GM19193 (cell line): ENCODE measurements around the gene USP5.

ENCODE experiments used
- POLR2A ChIP-seq: IDR thresholded peaks from 4 replicates; pipeline ENCODE4 v1.6.1; 2011; ENCODE audit not compliant: insufficient read depth, insufficient read length; ENCODE audit errors: extremely low read depth

USP5 gene

DNA sequence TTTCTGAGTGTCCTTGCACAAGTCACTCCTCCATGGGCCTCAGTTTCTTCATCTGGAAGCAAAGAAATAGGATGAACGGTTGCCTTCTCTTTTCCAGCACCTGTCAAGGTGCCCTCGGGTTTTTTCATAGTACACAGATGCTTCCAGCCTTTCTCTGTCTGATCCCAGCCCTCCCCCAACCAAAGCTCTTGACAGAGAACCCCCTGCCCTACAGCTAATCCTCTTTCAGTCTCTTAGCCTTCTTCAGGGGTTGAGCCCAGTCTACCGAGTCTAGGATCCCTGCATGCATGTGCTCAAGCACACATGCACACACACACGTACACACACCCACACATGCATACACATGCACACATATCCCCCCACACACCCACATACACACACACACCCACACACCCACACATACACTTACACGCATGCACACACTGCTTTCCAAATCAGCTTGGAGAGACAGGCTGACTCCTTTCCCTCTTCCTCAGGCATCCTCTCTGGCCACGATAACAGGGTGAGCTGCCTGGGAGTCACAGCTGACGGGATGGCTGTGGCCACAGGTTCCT, 5.6 kb upstream of the USP5 start:
- no peak for TF ChIP-seq POLR2A

DNA sequence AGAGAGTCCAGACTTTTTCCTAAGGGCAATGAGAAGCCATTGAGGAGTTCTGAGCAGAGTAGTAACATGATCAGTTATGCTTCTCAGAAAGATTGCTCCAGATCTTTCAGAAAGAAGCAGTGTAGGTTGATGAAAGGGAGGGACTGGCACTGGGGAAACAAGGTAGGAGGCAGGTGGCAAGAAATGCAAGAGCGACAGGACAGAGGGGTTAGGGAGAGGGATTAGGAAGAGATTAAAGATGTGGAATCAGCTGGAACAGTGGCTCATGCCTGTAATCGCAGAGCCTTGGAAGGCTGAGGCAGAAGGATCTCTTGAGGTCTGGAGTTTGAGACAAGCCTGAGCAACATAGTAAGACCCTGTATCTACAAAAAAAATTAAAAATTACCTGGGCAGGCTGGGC, 4.3 kb upstream of the USP5 start:
- no peak for TF ChIP-seq POLR2A

DNA sequence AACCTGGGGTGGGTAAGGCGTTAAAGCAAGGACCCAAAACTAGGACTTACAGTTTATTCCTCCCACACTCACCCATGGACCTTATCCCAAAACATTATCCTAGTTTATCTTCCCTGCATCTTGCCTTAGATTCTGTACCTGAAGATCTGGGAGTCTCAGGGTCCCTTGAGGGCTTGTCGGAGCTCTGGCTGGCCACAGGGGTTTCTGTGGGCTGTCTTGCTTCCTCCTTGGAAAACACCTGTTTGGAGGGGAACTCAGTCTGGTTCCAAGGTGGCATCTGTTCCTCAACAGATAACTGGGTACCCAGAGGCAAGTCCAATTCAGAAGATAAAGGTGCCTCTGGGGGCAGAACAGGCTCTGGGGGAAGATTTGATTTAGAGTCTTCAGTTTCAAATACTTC, 2.5 kb upstream of the USP5 start:
- TF ChIP-seq POLR2A = no peak

DNA sequence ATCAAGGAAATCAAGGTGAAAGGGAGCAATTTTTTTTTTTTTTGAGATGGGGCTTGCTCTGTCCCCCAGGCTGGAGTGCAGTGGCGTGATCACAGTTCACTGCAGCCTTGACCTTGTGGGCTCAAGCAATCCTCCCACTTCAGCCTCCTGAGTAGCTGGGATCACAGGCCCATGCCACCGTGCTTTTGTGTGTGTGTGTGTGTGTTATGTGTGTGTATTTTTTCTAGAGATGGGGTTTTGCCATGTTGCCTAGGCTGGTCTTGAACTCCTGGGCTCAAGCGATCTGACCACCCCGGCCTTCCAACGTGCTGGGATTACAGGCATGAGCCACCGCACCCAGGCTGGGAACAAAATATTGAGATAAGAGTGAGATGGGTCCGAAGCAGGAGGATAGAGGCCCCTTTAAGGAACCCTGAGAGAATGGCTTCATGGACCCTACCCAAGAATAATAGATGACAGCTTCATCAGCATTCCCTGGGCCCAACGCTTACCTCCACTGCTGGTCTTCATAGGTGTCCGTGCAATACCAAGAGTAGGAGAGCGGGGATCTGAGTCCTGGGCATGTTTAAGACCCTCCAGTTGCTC, 1.9 kb upstream of the USP5 start:
- no peak for TF ChIP-seq POLR2A

DNA sequence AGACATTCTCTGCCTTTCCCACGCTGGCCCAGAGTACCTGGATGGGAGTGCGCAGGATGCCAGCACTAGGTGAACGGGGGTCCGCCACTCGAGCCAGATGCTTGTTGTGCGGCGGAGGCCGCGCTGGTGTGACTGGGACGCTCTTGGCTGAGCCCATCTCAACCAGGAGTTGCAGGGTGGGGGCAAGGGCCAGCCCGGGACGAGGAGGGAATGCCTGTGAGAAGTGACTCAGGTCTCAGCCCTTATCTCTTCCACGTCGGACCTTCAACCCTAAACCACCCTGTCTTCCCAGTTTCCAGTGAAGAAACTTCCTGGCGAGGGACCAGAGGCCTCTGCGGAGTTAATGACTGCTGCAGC, 1.2 kb upstream of the USP5 start:
- TF ChIP-seq POLR2A = no peak

DNA sequence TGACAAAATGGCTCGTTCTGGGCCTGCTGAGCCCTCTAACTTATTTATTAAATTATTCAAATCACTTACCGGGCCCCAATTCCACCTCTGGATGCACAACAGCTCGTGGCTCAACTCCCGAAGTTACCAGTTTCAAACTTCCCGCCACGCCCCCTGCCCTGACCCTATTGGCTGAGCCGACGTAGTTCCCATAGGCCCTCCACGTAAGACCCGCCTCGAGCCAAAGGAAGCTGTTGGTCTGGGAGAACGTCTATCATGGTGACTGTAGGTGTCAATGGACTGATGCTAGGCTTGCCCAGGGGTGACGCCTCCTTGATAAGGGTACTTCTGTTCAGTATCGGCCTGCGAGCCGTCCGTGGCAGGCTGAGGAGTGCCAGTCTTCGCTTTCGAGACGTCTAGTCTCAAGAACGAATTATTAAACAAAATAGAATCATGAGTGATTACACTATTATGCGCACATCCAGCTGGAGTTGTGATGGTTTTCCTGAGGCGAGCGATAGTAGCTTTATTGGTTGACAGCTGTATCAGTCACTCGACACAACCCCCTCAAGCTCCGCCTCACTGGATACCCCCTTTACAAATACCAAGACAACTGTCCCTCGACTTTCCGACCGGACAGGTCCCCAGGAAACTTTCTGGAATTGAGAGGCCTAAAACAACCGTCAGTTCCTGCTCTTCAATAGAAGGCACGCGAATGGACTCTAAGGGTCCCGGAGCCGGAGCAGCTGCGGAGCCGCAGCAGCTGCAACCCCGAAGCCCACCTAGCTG, 613 bp upstream of the USP5 start, which contains the start of gene CDCA3:
Gene CDCA3 (minus strand): TSS at position 134 of the 768 bp plus-strand sequence. CDS start 334 bp downstream, outside the sequence.
- TF ChIP-seq POLR2A = peak; percentile 89

DNA sequence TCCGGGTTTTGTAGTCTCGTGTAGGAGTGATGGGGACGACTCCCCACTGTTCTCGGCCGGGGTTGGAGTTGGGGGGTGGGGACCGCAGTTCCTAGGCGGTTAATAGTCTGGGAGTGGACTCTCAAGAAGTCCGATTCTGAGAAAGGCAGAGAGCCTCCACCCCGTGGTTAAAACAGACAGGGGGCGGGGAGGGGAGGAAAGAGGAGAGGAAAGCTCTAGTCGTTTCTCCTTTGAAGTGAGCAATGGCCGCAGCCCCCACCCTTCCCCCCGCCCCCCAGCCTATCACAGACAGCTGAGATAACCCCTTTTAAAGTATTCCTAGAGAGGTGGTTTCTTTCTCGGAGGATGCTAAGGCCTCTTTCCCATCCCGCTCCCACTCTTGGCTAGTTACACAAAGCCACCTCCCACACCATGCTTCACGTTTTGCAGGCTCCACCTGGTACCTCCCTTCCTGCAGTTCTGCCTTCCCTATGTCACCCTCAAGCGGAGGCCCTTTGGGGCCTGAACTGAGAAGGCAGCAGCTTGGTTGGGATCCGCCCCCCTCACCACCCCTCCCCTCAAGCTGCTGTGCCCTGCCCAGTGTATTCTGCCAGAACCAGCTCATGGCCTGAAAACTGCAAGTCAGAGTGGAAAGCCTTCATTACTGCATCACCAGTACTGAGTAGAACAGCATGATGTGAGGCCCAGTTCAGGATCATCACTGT, 853 bp downstream of the USP5 start:
- TF ChIP-seq POLR2A = no peak

DNA sequence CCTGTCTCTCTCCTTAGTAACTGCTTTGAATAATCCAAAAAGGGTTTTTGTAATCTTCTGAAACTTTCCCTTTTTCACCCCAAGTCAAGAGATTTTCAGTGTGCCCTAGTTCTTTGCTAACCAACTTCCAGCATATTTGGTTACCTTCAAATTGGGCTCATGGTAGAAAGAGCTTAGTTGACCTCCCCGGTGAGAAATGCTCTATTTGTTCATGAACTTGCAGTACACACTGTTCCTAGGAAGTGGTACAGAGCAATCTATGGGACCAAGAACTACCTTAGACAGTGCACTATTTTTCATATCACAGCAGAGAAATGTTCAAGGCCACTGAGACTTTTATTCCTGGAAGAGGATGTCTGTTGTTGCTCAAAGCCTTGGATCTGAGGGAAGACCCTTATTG, 1.7 kb downstream of the USP5 start:
- TF ChIP-seq POLR2A = no peak

DNA sequence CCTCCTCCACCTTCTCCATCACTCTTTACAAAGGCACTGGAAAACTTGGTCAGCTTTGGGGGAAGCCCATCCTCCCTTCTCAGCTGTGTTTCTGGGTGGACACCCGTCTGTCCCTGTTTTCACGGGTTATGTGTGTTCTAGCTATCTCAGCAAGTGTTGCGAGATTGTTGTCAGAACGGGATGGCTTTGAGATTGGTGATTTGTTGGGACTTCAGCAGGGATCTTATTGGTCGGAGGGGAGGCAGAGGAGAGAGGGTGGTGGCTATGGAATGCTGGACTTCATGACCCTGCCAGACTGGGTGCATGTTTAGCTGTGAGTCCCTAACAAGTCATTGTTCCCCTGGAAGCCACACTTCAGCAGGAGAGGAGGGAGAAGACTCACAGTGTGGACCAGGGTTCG, 2.1 kb downstream of the USP5 start:
- TF ChIP-seq POLR2A = no peak

DNA sequence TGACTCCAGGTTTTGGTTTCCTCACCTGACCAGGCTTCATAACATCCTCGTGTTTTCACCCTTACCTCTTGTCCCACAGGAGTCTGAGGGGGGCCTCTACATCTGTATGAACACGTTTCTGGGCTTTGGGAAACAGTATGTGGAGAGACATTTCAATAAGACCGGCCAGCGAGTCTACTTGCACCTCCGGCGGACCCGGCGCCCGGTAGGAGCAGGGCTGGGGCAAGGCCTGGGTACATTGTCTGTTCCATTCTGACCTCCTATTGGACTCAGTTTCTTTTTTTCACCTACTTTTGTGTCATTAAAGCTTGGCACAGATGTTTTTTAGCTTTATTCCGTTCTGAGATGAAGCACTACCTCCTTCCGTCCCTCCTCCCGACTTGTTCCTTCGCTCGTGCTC, 3.4 kb downstream of the USP5 start:
- no peak for TF ChIP-seq POLR2A

DNA sequence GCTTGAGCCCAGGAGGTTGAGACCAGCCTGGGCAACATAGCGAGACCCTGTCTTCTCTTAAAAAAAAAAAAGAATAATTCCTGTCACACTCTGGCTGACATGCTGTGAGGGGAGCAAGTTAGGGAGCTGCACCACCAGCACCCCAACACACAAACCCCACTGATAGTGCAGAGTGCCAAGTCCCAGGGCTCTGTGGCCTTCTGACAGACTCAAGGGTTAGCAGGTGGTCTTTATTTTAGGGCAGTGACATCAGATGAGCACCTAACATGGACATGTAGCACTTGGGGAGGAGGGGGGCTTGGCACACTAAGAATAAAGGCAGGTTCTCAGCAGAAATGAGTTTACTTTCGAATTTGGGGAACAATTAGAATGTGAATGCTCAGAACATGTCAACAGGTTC, 6.8 kb downstream of the USP5 start:
- TF ChIP-seq POLR2A = no peak

DNA sequence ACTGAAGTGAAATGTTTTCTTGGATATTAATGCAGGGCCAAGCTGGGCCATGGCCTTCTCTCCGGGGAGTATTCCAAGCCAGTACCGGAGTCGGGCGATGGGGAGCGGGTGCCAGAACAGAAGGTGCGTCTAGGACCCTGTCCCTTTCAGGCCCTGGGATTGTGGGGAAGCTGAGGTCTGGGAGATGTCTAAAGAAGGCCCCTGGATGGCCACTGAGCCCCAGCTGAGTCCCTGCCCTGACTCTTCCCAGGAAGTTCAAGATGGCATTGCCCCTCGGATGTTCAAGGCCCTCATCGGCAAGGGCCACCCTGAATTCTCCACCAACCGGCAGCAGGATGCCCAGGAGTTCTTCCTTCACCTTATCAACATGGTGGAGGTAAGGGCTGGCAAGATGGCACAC, 8.2 kb downstream of the USP5 start:
- no peak for TF ChIP-seq POLR2A

DNA sequence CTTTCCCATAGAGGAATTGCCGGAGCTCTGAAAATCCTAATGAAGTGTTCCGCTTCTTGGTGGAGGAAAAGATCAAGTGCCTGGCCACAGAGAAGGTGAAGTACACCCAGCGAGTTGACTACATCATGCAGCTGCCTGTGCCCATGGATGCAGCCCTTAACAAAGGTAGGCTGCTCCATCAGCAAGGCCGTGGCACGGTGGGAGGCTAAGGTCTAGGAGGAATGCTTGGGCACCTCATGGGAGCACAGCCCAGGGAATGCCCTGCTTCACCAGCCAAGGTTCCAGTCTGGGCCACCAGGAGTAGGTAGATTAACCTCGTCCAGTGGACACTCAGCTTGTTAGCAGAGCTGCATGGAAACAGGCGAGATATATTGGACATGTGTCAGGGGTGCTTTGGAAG, 9.0 kb downstream of the USP5 start:
- TF ChIP-seq POLR2A = no peak

DNA sequence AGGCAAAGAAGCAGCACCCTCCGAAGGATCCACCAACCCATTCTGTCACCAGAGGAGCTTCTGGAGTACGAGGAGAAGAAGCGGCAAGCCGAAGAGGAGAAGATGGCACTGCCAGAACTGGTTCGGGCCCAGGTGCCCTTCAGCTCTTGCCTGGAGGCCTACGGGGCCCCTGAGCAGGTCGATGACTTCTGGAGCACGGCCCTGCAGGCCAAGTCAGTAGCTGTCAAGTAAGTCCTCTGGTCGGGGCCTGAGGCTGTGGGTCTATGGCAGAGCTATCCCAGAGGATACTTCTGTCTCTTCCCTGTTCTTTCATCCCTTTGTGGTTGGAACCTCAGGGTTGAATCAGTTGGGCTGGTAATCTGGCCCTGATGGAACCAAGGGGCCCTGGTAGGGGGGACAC, 9.4 kb downstream of the USP5 start:
- TF ChIP-seq POLR2A = no peak

DNA sequence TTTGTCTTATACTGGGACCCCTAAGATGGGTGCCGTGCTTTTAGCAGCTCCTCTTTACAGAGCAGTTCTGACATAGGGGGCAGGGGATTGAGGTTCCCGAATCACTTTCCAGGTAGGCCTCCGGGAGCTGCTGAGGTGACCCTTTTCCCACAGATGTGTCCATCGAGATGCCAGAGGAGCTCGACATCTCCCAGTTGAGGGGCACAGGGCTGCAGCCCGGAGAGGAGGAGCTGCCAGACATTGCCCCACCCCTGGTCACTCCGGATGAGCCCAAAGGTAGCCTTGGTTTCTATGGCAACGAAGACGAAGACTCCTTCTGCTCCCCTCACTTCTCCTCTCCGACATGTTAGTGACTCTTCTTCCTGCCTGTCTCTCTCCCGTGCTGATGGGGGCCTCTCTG, 11.1 kb downstream of the USP5 start:
- no peak for TF ChIP-seq POLR2A
